Measurements from ENCODE around the gene UBXN6.

GRCh38 chr19:4487572-4487971, 30.0 kb upstream of the UBXN6 start:
- TF ChIP-seq EP300 (IDR thresholded peaks at IDR 0.05; ENCODE audit: borderline replicate concordance) (no peak), REST (IDR thresholded peaks at IDR 0.05; ENCODE audit: low read depth) (no peak), TCF12 (IDR thresholded peaks at IDR 0.05; ENCODE audit: low read depth) (no peak), MAX (IDR thresholded peaks at IDR 0.05) (no peak), RAD21 (IDR thresholded peaks at IDR 0.05; ENCODE audit: low read depth) (no peak), CEBPB (IDR thresholded peaks at IDR 0.05) (no peak), TEAD4 (IDR thresholded peaks at IDR 0.05) (no peak)
